ENCODE results near the gene SAMD4A. TPM values are rescaled to one million over a fixed set of nuclear protein-coding genes. Genes with fewer than 3 reads are reported as not detected.

The SAMD4A gene
- total RNA-seq, 1 donor from 2014 or later: 57.0 TPM

- H3K9me3 Mint-ChIP-seq (ENCODE audit: low read depth): no peaks in the 10 kb centered on the region
- peaks cover 42% of the 10 kb centered on the region for H3K4me1 Mint-ChIP-seq (ENCODE audit: low read depth)
- TF ChIP-seq, protein P1, sequence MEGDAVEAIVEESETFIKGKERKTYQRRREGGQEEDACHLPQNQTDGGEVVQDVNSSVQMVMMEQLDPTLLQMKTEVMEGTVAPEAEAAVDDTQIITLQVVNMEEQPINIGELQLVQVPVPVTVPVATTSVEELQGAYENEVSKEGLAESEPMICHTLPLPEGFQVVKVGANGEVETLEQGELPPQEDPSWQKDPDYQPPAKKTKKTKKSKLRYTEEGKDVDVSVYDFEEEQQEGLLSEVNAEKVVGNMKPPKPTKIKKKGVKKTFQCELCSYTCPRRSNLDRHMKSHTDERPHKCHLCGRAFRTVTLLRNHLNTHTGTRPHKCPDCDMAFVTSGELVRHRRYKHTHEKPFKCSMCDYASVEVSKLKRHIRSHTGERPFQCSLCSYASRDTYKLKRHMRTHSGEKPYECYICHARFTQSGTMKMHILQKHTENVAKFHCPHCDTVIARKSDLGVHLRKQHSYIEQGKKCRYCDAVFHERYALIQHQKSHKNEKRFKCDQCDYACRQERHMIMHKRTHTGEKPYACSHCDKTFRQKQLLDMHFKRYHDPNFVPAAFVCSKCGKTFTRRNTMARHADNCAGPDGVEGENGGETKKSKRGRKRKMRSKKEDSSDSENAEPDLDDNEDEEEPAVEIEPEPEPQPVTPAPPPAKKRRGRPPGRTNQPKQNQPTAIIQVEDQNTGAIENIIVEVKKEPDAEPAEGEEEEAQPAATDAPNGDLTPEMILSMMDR (IDR thresholded peaks at IDR 0.05): peak; percentile 72
- H3K4me3 Mint-ChIP-seq (ENCODE audit: unreplicated experiment): peak overlapping the region; percentile 84
- DNase-seq (ENCODE audit: low spot score): peak; percentile 88
- H3K27me3 Mint-ChIP-seq (ENCODE audit: low read depth): no peaks in the 10 kb centered on the region
- H3K36me3 Mint-ChIP-seq (ENCODE audit: low read depth): peaks cover 3% of the 10 kb centered on the region
- H3K27ac Mint-ChIP-seq (ENCODE audit: unreplicated experiment): peak overlapping the region; percentile 95
These were observed 1.8 kb upstream of the SAMD4A start for GRCh38 chr14:54564868-54565784.

- TF ChIP-seq, protein P1 (IDR thresholded peaks at IDR 0.05): peak; percentile 6
- peak; percentile 96 for DNase-seq (ENCODE audit: low spot score)
- Mint-ChIP-seq H3K27me3 (ENCODE audit: low read depth) (no peaks in the 10 kb centered on the region), H3K9me3 (ENCODE audit: low read depth) (no peaks in the 10 kb centered on the region), H3K36me3 (ENCODE audit: low read depth) (peaks cover 3% of the 10 kb centered on the region), H3K4me1 (ENCODE audit: low read depth) (peaks cover 50% of the 10 kb centered on the region), H3K27ac (ENCODE audit: unreplicated experiment) (peak overlapping the region; percentile 95), H3K4me3 (ENCODE audit: unreplicated experiment) (peak overlapping the region; percentile 84)
These were observed 1.0 kb upstream of the SAMD4A start for GRCh38 chr14:54565785-54566409.

DNA sequence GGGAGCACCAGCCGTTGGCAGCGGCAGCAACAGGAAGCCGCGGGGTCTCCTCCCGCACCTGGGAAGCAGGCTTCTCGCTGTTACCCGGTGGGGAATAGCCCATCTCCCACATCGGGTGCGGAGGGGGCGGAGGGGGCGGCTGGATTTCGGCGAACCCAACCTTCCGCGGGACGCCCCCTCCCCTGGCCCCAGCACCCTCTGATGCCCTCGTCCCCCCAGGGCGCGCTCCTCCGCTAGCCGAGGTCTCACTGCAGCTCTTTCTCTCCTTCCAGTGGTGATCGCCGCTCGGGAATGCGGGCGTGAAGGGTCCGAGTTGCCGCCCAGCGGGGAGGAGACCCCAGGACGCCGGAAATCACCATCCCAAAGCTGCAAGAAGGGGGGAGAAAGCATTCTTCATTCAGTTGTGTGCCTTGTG lies 303 bp downstream of the SAMD4A start:
- H3K9me3 Mint-ChIP-seq (ENCODE audit: low read depth): peaks cover 4% of the 10 kb centered on the region
- TF ChIP-seq, protein P1 (IDR thresholded peaks at IDR 0.05): no peak

DNA sequence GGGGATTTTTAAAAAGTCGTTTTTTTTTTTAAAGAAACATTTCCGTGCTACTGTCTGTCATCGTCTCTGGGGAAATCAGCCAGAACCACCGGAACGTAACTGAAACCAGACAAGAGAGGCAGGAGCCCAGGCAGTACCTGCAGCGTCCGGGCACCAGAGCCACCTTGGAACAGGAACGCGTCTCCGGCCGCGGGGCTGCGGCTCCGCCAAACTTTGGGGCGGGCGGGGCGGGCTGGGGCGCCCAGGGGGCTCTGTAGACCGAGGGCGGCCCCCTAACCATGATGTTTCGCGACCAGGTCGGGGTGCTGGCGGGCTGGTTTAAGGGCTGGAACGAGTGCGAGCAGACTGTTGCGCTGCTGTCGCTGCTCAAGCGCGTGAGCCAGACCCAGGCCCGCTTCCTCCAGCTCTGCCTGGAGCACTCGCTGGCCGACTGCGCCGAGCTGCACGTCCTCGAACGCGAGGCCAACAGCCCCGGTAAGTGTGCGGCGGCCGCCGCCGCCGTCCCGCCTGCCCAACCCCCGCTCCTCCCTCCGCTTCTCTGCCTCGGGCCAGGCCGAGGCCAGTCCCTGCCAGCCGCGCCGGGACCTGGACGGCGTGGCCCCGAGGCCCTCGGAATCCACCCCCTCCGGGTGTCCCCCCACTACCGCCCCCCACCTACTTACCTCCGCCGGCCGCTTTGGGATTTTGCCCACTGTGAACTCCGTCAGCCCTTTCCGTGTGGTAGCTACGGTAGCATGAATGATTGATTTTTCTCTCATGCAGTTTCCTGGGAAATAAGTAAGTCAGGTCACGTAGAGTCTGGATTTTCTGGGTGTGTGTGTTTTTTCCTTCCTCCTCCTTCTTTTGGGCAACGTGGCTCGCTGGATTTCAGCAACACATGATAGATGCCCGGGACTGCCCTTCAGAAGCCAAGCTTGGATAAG lies 972 bp downstream of the SAMD4A start:
- Mint-ChIP-seq H3K4me1 (ENCODE audit: low read depth) (peaks cover 47% of the 10 kb centered on the region), H3K4me3 (ENCODE audit: unreplicated experiment) (peak overlapping the region; percentile 97)

More for the DNA sequence above, 303 bp downstream of the SAMD4A start:
- no peaks in the 10 kb centered on the region for H3K27me3 Mint-ChIP-seq (ENCODE audit: low read depth)
- peaks cover 7% of the 10 kb centered on the region for H3K36me3 Mint-ChIP-seq (ENCODE audit: low read depth)
- H3K4me1 Mint-ChIP-seq (ENCODE audit: low read depth): peaks cover 53% of the 10 kb centered on the region
- no peak for DNase-seq (ENCODE audit: low spot score)
- peak overlapping the region; percentile 97 for H3K4me3 Mint-ChIP-seq (ENCODE audit: unreplicated experiment)
- peak overlapping the region; percentile 99 for H3K27ac Mint-ChIP-seq (ENCODE audit: unreplicated experiment)

More for the DNA sequence above, 972 bp downstream of the SAMD4A start:
- no peak for DNase-seq (ENCODE audit: low spot score)
- TF ChIP-seq, protein P1 (IDR thresholded peaks at IDR 0.05): peak; percentile 51
- peaks cover 10% of the 10 kb centered on the region for H3K36me3 Mint-ChIP-seq (ENCODE audit: low read depth)
- H3K27me3 Mint-ChIP-seq (ENCODE audit: low read depth): no peaks in the 10 kb centered on the region
- H3K27ac Mint-ChIP-seq (ENCODE audit: unreplicated experiment): peak overlapping the region; percentile 99
- H3K9me3 Mint-ChIP-seq (ENCODE audit: low read depth): peaks cover 7% of the 10 kb centered on the region

Measured in chondrocyte (in vitro differentiated cells).